ENCODE data around the gene ANKRD40CL. TPM values are rescaled to one million over a fixed set of nuclear protein-coding genes. Genes with fewer than 3 reads are reported as not detected.

Gene ANKRD40CL
- total RNA-seq, 2 donors from 2014 or later: not detected

DNA sequence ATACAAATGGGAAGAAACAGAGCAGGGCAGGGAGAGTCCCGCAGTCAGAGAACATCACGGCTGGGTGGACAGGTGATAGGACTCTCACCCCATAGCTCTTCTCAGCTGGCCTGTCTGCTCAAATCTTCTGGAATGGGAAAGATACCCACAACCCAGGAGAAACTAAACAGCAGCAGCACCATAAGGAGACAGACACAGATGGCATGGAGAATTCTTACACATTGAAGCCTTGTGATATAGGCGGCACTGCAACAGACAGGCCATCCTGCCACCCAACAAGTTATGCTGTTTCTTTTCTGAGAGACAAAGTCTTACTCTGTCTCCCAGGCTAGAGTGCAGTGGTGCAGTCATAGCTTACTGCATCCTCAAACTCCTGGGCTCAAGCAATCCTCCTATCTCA, 8.6 kb upstream of the ANKRD40CL start:
- no peak for DNase-seq
- Mint-ChIP-seq H3K36me3 (ENCODE audit: low read depth) (no peaks in the 10 kb centered on the region), H3K4me1 (no peaks in the 10 kb centered on the region), H3K27ac (no peak overlapping the region), H3K9me3 (no peaks in the 10 kb centered on the region), H3K27me3 (ENCODE audit: insufficient read depth) (no peaks in the 10 kb centered on the region), H3K4me3 (no peak overlapping the region)
- H3K27ac ChIP-seq (ENCODE audit: low read depth, low read length): no peak overlapping the region
- TF ChIP-seq, protein P1, sequence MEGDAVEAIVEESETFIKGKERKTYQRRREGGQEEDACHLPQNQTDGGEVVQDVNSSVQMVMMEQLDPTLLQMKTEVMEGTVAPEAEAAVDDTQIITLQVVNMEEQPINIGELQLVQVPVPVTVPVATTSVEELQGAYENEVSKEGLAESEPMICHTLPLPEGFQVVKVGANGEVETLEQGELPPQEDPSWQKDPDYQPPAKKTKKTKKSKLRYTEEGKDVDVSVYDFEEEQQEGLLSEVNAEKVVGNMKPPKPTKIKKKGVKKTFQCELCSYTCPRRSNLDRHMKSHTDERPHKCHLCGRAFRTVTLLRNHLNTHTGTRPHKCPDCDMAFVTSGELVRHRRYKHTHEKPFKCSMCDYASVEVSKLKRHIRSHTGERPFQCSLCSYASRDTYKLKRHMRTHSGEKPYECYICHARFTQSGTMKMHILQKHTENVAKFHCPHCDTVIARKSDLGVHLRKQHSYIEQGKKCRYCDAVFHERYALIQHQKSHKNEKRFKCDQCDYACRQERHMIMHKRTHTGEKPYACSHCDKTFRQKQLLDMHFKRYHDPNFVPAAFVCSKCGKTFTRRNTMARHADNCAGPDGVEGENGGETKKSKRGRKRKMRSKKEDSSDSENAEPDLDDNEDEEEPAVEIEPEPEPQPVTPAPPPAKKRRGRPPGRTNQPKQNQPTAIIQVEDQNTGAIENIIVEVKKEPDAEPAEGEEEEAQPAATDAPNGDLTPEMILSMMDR (conservative IDR thresholded peaks at IDR 0.05): no peak
- no peaks in the 10 kb centered on the region for H3K9me3 ChIP-seq (ENCODE audit: control insufficient read depth, low read length)
- no peaks in the 10 kb centered on the region for H3K27me3 ChIP-seq (ENCODE audit: control insufficient read depth, insufficient read depth, low read length, poor library complexity, severe bottlenecking)
- H3K36me3 ChIP-seq (ENCODE audit: control insufficient read depth, insufficient read depth, low read length): no peaks in the 10 kb centered on the region
- 91 to 94% methylated on average over 3 of the region's 3 CpGs for WGBS, 2 experiments (ENCODE audit: insufficient coverage in 1 of 2, insufficient read length in 1 of 2)
- no peak overlapping the region for H3K9ac ChIP-seq (ENCODE audit: extremely low read depth, low read length, poor library complexity, severe bottlenecking)
- H3K4me3 ChIP-seq (ENCODE audit: low read length): no peak overlapping the region
- no peaks in the 10 kb centered on the region for H3K4me1 ChIP-seq (ENCODE audit: control insufficient read depth, insufficient read depth, low read length)

DNA sequence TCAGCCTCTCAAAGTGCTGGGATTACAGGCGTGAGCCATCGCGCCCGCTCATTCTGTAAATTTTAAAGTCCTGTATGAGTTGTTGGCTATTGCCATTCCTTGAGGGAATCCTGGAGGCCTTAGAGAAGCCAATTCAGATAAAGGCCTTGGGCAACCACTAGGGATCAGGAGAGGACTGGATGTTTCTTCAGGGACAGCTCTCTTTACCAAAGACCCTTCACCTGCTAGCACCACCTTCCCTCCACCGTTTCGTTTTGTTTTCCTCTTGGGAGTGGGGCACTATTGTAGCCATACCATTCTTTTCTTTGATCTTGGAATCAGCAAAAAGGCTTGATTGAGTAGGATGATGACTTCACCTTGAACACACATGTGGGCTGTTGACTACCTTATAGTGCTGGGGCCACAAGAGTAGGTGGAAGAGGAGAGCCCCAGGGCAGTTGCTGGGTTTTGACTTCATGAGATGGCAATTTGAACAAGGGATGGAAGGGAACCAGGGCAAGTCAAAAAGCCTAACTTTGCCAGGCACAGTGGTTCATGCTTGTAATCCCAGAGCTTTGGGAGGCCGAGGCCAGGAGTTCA, 7.0 kb upstream of the ANKRD40CL start:
- no peaks in the 10 kb centered on the region for H3K4me1 Mint-ChIP-seq
- no peak overlapping the region for H3K4me3 ChIP-seq (ENCODE audit: low read length)
- H3K36me3 Mint-ChIP-seq (ENCODE audit: low read depth): no peaks in the 10 kb centered on the region
- no peaks in the 10 kb centered on the region for H3K9me3 Mint-ChIP-seq
- peak; percentile 68 for DNase-seq
- H3K27me3 ChIP-seq (ENCODE audit: control insufficient read depth, insufficient read depth, low read length, poor library complexity, severe bottlenecking): no peaks in the 10 kb centered on the region
- 89 to 95% methylated on average over 5 to 7 of the region's 7 CpGs for WGBS, 2 experiments (ENCODE audit: insufficient coverage in 1 of 2, insufficient read length in 1 of 2)
- H3K27ac ChIP-seq (ENCODE audit: low read depth, low read length): no peak overlapping the region
- no peak overlapping the region for H3K9ac ChIP-seq (ENCODE audit: extremely low read depth, low read length, poor library complexity, severe bottlenecking)
- H3K9me3 ChIP-seq (ENCODE audit: control insufficient read depth, low read length): no peaks in the 10 kb centered on the region
- TF ChIP-seq, protein P1 (conservative IDR thresholded peaks at IDR 0.05): peak; percentile 64
- H3K4me1 ChIP-seq (ENCODE audit: control insufficient read depth, insufficient read depth, low read length): no peaks in the 10 kb centered on the region
- H3K27ac Mint-ChIP-seq: peak overlapping the region; percentile 49
- H3K4me3 Mint-ChIP-seq: no peak overlapping the region
- H3K27me3 Mint-ChIP-seq (ENCODE audit: insufficient read depth): peaks cover under 1% of the 10 kb centered on the region
- H3K36me3 ChIP-seq (ENCODE audit: control insufficient read depth, insufficient read depth, low read length): no peaks in the 10 kb centered on the region

DNA sequence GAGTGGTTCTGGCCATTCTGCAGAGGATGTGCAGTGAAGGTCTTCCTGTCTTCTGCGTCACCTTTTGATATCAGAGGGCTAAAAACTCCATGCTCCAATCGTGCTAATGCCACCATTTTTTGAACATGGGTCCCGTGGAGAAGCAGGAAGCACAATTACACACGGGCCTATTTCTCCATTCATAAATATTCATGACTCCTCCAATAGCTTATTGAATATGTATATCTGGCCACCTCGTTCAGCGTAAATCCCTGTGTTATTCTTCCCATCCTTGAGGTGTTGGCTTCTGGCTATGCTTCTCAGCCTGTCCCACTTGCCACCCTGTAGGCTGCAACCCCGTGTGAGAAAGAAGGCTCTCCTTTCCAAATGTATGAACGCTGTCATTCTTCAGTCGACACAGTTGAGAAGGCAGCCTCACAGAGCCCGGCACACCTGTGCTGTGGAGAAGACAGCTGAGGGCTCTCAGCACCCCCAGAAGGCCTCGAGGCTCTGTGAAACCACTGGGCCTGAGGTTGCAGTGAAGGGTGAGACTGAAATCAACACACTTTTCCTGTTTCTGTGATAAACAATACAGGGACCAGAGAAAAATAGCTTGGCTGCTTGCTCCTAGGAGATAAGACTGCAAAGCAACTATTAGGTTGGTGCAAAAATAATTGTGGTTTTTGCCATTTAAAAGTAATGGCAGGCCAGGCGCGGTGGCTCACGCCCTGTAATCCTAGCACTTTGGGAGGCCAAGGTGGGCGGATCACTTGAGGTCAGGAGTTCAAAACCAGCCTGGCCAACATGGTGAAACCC, 4.9 kb upstream of the ANKRD40CL start:
- peaks cover 2% of the 10 kb centered on the region for H3K27me3 Mint-ChIP-seq (ENCODE audit: insufficient read depth)
- TF ChIP-seq, protein P1 (conservative IDR thresholded peaks at IDR 0.05): no peak
- Histone ChIP-seq H3K4me1 (ENCODE audit: control insufficient read depth, insufficient read depth, low read length) (no peaks in the 10 kb centered on the region), H3K27me3 (ENCODE audit: control insufficient read depth, insufficient read depth, low read length, poor library complexity, severe bottlenecking) (no peaks in the 10 kb centered on the region), H3K36me3 (ENCODE audit: control insufficient read depth, insufficient read depth, low read length) (no peaks in the 10 kb centered on the region), H3K9me3 (ENCODE audit: control insufficient read depth, low read length) (no peaks in the 10 kb centered on the region), H3K27ac (ENCODE audit: low read depth, low read length) (no peak overlapping the region), H3K4me3 (ENCODE audit: low read length) (no peak overlapping the region), H3K9ac (ENCODE audit: extremely low read depth, low read length, poor library complexity, severe bottlenecking) (no peak overlapping the region)
- DNase-seq: peak; percentile 42
- H3K4me1 Mint-ChIP-seq: no peaks in the 10 kb centered on the region
- H3K4me3 Mint-ChIP-seq: no peak overlapping the region
- WGBS, 2 experiments (ENCODE audit: insufficient coverage in 1 of 2, insufficient read length in 1 of 2): 73 to 84% methylated on average over 14 to 15 of the region's 15 CpGs
- no peak overlapping the region for H3K27ac Mint-ChIP-seq
- H3K36me3 Mint-ChIP-seq (ENCODE audit: low read depth): no peaks in the 10 kb centered on the region
- no peaks in the 10 kb centered on the region for H3K9me3 Mint-ChIP-seq
